Measurements from ENCODE around the gene HOXC4. TPM values are rescaled to one million over a fixed set of nuclear protein-coding genes. Genes with fewer than 3 reads are reported as not detected.

The HOXC4 gene
- total and polyA plus RNA-seq, 2 of the 8 experiments (the other 6 are each of a cell fraction or from before 2014, with no cell fraction given), result not detected

DNA sequence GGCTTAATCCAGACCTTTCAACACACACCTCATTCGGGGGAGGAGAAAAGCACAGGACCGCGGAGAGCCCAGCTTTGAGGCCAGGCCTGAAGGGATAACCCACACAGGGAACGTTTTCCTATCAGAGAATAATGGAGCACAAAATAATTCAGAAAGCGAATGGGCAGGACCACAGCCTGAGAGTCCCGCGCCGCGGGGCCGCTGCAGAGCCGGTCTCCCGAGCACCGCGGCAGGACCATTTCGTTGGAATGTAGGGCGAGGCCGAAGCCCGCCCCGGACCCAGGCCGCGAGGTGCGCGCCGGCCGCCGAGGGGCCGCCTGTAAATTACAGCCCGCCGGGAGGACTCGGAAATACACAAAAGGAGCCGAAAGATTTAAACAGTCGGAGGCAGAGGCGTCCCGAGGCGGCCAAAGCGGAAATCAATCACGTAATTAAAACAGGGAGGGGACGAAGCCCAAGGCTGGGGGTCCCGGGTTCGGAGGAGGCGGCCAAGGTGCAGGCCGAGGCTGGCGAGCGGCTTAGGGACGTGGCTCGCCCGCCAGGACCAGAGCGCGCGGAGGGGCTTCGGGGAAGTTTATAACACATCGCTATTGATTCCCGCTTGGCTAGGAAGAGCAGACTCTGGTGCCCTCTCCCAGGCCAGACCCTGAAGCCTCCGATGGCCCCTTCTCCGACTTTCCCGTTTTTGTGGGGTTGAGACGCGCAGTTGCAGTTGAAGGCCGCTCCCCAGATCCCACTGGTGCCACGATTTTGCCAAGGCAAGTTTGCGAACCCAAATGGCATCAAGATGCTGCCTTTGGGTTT lies 6.3 kb upstream of the HOXC4 start:
- H2BK12ac ChIP-seq (ENCODE audit: low read depth, low read length), result peak overlapping the region; percentile 56; the same call in 1 of the 2 replicates
- no peak for FAIRE-seq
- H3K27me3 ChIP-seq (replicated peaks in 1 of 4; ENCODE audit: control insufficient read depth in 3 of 4, extremely low read depth in 1 of 4, insufficient read depth in 3 of 4, low read length in 3 of 4), result peaks cover 97 to 100% (median 100%) of the 10 kb centered on the region in 4 experiments
- peaks cover 0 to 4% (median 3%) of the 10 kb centered on the region in 4 experiments; a peak in 6 of 7 replicates for H3K4me1 ChIP-seq (replicated peaks in 1 of 4; ENCODE audit: control insufficient read depth in 3 of 4, insufficient read depth in 4 of 4, low read length in 3 of 4)
- no peaks in the 10 kb centered on the region for H3K79me1 ChIP-seq (ENCODE audit: low read depth, low read length)
- peak overlapping the region; percentile 31; the same call in 1 of the 2 replicates for H2BK15ac ChIP-seq (ENCODE audit: low read length)
- 3% methylated on average over 61 of the region's 61 CpGs; no CpG with 5 or more reads in 1 of the 2 experiments for WGBS, 2 experiments (ENCODE audit: extremely low coverage in 1 of 2, insufficient coverage in 1 of 2, insufficient read length in 1 of 2, insufficient replicate concordance in 2 of 2, low coverage in 1 of 2, low lambda C conversion rate in 2 of 2, missing lambda C conversion rate in 1 of 2)
- H3K18ac ChIP-seq (ENCODE audit: extremely low read depth, low read length), result no peak overlapping the region
- no peaks in the 10 kb centered on the region for H3K9me3 ChIP-seq (ENCODE audit: insufficient read depth in 2 of 2, low read depth in 1 of 2, low read length in 1 of 2)
- H4K20me1 ChIP-seq (replicated peaks in 1 of 2; ENCODE audit: control insufficient read depth in 1 of 2, insufficient read depth in 2 of 2, low read length in 2 of 2), result peaks cover 16 to 18% of the 10 kb centered on the region in 2 experiments
- no peak overlapping the region; a peak in 1 of 8 replicates for H3K4me3 ChIP-seq (ENCODE audit: extremely low read depth in 1 of 4, insufficient read depth in 2 of 4, low read depth in 3 of 4, low read length in 4 of 4)
- H3K4ac ChIP-seq (replicated peaks; ENCODE audit: insufficient read length, low read depth, low read length), result no peak overlapping the region
- no peak for DNase-seq (ENCODE audit: low read depth in 1 of 2, low spot score in 2 of 2)
- H4K91ac ChIP-seq (replicated peaks; ENCODE audit: insufficient read length, low read length), result no peak overlapping the region
- no peak overlapping the region for H3K14ac ChIP-seq (ENCODE audit: insufficient read length)
- POLR2A ChIA-PET (ENCODE audit: partially characterized antibody), result no interaction called here
- H2AK5ac ChIP-seq (ENCODE audit: low read depth, low read length), result peak overlapping the region; percentile 61; the same call in 1 of the 2 replicates
- no peak overlapping the region for H4K5ac ChIP-seq (ENCODE audit: insufficient read length, low read depth, low read length)
- peak overlapping the region; percentile 40 for H4K8ac ChIP-seq (ENCODE audit: extremely low read depth, insufficient read depth, low read length)
- H3K23me2 ChIP-seq (ENCODE audit: low read depth, low read length), result no peaks in the 10 kb centered on the region; the same call in 1 of the 2 replicates
- no peak overlapping the region for H2AFZ ChIP-seq (ENCODE audit: low read length)
- CTCF ChIA-PET (ENCODE audit: partially characterized antibody), result no interaction called here
- no peak overlapping the region; the same call in 1 of the 2 replicates for H2BK5ac ChIP-seq (ENCODE audit: low read depth, low read length)
- H3K79me2 ChIP-seq (ENCODE audit: control insufficient read depth in 1 of 2, insufficient read depth in 2 of 2, low read length in 2 of 2), result no peaks in the 10 kb centered on the region
- no peak overlapping the region for H3K23ac ChIP-seq (ENCODE audit: insufficient read length)
- H2BK120ac ChIP-seq (replicated peaks; ENCODE audit: low read depth, low read length), result no peak overlapping the region
- no peak overlapping the region for H3K9ac ChIP-seq (replicated peaks in 1 of 4; ENCODE audit: extremely low read depth in 1 of 4, low read depth in 3 of 4, low read length in 3 of 4)
- no peak overlapping the region for H3K27ac ChIP-seq (ENCODE audit: low read depth, low read length)
- H3K56ac ChIP-seq (replicated peaks; ENCODE audit: insufficient read length, low read depth, low read length), result no peak overlapping the region
- peak overlapping the region in 1 of 2 experiments; percentile 36; a peak in 1 of 4 replicates for H3K4me2 ChIP-seq (ENCODE audit: insufficient read depth in 1 of 2, low read depth in 2 of 2, low read length in 2 of 2)
- H3K36me3 ChIP-seq (ENCODE audit: control insufficient read depth in 2 of 4, insufficient read depth in 4 of 4, low read length in 3 of 4), result peaks cover 0 to 9% (median 0%) of the 10 kb centered on the region in 4 experiments; a peak in 1 of 8 replicates
- no peak overlapping the region for H2BK20ac ChIP-seq (ENCODE audit: low read length)
- TF ChIP-seq RBBP5 (IDR thresholded peaks at IDR 0.05; ENCODE audit: borderline replicate concordance, low read depth, low read length), result no peak
- TF ChIP-seq POU5F1 (IDR thresholded peaks at IDR 0.05; ENCODE audit: low read depth, low read length), result no peak
- TF ChIP-seq EP300 (IDR thresholded peaks at IDR 0.05; ENCODE audit: borderline replicate concordance in 1 of 2, low read depth in 2 of 2, low read length in 2 of 2), result no peak
- peak; percentile 96 for TF ChIP-seq RNF2 (IDR thresholded peaks at IDR 0.05; ENCODE audit: borderline replicate concordance, low read depth, low read length, missing control alignments, poor library complexity, severe bottlenecking)
- peak; percentile 100 for TF ChIP-seq EZH2 (IDR thresholded peaks at IDR 0.05; ENCODE audit: low read depth, low read length, severe bottlenecking)
- TF ChIP-seq HDAC2 (IDR thresholded peaks at IDR 0.05; ENCODE audit: borderline replicate concordance in 1 of 2, low read depth in 2 of 2, low read length in 2 of 2), result no peak
- TF ChIP-seq ASH2L (IDR thresholded peaks at IDR 0.05; ENCODE audit: low read length), result peak; percentile 30
- no peak for TF ChIP-seq RXRA (IDR thresholded peaks at IDR 0.05; ENCODE audit: insufficient read depth, low read depth, low read length)
- peak; percentile 100 for TF ChIP-seq SUZ12 (IDR thresholded peaks at IDR 0.05; ENCODE audit: low read length)
- TF ChIP-seq CTBP2 (IDR thresholded peaks at IDR 0.05; ENCODE audit: borderline replicate concordance, insufficient read depth, insufficient read length, low read length), result peak; percentile 24

Data from H1 (cell line).